WTC11 (cell line): ENCODE measurements around the gene RPS6KA5. TPM values are rescaled to one million over a fixed set of nuclear protein-coding genes. Genes with fewer than 3 reads are reported as not detected.

Experiments
- ATAC-seq: fragments of 200-7000 bp; cut with Tn5 transposase; 2 replicates; pipeline ENCODE4 v1.10.0; 2021; ENCODE audit warnings: mild to moderate bottlenecking, moderate library complexity
- CTCF ChIA-PET: fragments of 300-600 bp; sonication (Branson Sonifier 250); formaldehyde crosslinking; loops from one replicate; lab custom pipeline; 2021; ENCODE audit warnings: antibody characterized with exemption; lab: Charles Lee
- POLR2A ChIA-PET: fragments of 350-600 bp; sonication (Branson Sonifier 250); formaldehyde crosslinking; loops from one replicate; lab custom pipeline; 2021; ENCODE audit warnings: antibody characterized with exemption; lab: Charles Lee
- DNase-seq: peaks from one replicate; pipeline ENCODE4 v3.0.0; 2021; ENCODE audit warnings: low spot score
- H3K27ac Mint-ChIP-seq: 2 replicates; pipeline ENCODE4 v1.8.0; 2021; ENCODE audit warnings: mixed read lengths
- H3K27me3 Mint-ChIP-seq: 2 replicates; pipeline ENCODE4 v1.8.0; 2021; ENCODE audit warnings: low read depth, mild to moderate bottlenecking, moderate library complexity, mixed read lengths
- H3K36me3 Mint-ChIP-seq: 2 replicates; pipeline ENCODE4 v1.8.0; 2021; ENCODE audit warnings: mixed read lengths
- H3K4me1 Mint-ChIP-seq: 2 replicates; pipeline ENCODE4 v1.8.0; 2022; ENCODE audit warnings: mixed read lengths
- H3K4me3 Mint-ChIP-seq: 2 replicates; pipeline ENCODE4 v1.8.0; 2021; ENCODE audit warnings: mild to moderate bottlenecking, moderate library complexity, mixed read lengths
- H3K9me3 Mint-ChIP-seq: 2 replicates; pipeline ENCODE4 v1.8.0; 2021; ENCODE audit warnings: mixed read lengths
- ATF6 ChIP-seq: sonication (generic); formaldehyde crosslinking; IDR thresholded peaks from 2 replicates; pipeline ENCODE4 v1.8.1; 2023; ENCODE audit warnings: mild to moderate bottlenecking, missing genetic modification reagents
- CTCF ChIP-seq: fragments of 200-600 bp; IDR thresholded peaks from 2 replicates; pipeline ENCODE4 v1.8.0; 2022; ENCODE audit warnings: antibody characterized with exemption
- E2F1 ChIP-seq: sonication (generic); formaldehyde crosslinking; IDR thresholded peaks from 2 replicates; pipeline ENCODE4 v1.8.0; 2022; ENCODE audit warnings: mild to moderate bottlenecking, missing genetic modification reagents
- E2F5 ChIP-seq: sonication (generic); formaldehyde crosslinking; IDR thresholded peaks from 2 replicates; pipeline ENCODE4 v1.8.1; 2022; ENCODE audit warnings: mild to moderate bottlenecking, moderate library complexity, missing genetic modification reagents
- EMX1 ChIP-seq: fragments of 250-450 bp; sonication (Bioruptor Pico); IDR thresholded peaks from 2 replicates; pipeline ENCODE4 v1.8.0; 2021; ENCODE audit warnings: mild to moderate bottlenecking
- FOXP4 ChIP-seq: sonication (generic); formaldehyde crosslinking; IDR thresholded peaks from 2 replicates; pipeline ENCODE4 v1.8.0; 2022; ENCODE audit warnings: mild to moderate bottlenecking, missing genetic modification reagents
- GRHL2 ChIP-seq: fragments of 250-450 bp; sonication (Bioruptor Pico); IDR thresholded peaks from 2 replicates; pipeline ENCODE4 v1.8.0; 2022; ENCODE audit warnings: mild to moderate bottlenecking, moderate library complexity; ENCODE audit not compliant: insufficient replicate concordance, severe bottlenecking
- GTF2I ChIP-seq: fragments of 250-450 bp; sonication (Bioruptor Pico); conservative IDR thresholded peaks from 2 replicates; pipeline ENCODE4 v1.4.0; 2021; ENCODE audit warnings: mild to moderate bottlenecking
- JUN ChIP-seq: sonication (generic); formaldehyde crosslinking; IDR thresholded peaks from 2 replicates; pipeline ENCODE4 v1.8.0; 2023; ENCODE audit warnings: mild to moderate bottlenecking, missing genetic modification reagents
- MXD4 ChIP-seq: fragments of 250-450 bp; sonication (Bioruptor Pico); IDR thresholded peaks from 2 replicates; pipeline ENCODE4 v1.8.0; 2021; ENCODE audit warnings: mild to moderate bottlenecking, moderate library complexity, borderline replicate concordance
- MYBL2 ChIP-seq: sonication (generic); formaldehyde crosslinking; IDR thresholded peaks from 2 replicates; pipeline ENCODE4 v1.8.1; 2023; ENCODE audit warnings: mild to moderate bottlenecking, moderate library complexity, missing genetic modification reagents
- NFATC4 ChIP-seq: fragments of 250-450 bp; sonication (Bioruptor Pico); IDR thresholded peaks from 2 replicates; pipeline ENCODE4 v1.9.0; 2021; ENCODE audit warnings: mild to moderate bottlenecking
- NFE2L1 ChIP-seq: sonication (generic); formaldehyde crosslinking; IDR thresholded peaks from 2 replicates; pipeline ENCODE4 v1.8.1; 2023; ENCODE audit warnings: missing genetic modification reagents
- PRRX2 ChIP-seq: fragments of 250-450 bp; sonication (Bioruptor Pico); IDR thresholded peaks from 2 replicates; pipeline ENCODE4 v1.8.0; 2021; ENCODE audit warnings: mild to moderate bottlenecking
- RORB ChIP-seq: fragments of 250-450 bp; sonication (Bioruptor Pico); IDR thresholded peaks from 2 replicates; pipeline ENCODE4 v1.9.0; 2021; ENCODE audit warnings: mild to moderate bottlenecking
- SMAD4 ChIP-seq: sonication (generic); formaldehyde crosslinking; IDR thresholded peaks from 2 replicates; pipeline ENCODE4 v1.8.0; 2022; ENCODE audit warnings: mild to moderate bottlenecking, missing genetic modification reagents
- STAT6 ChIP-seq: sonication (generic); formaldehyde crosslinking; conservative IDR thresholded peaks from 2 replicates; pipeline ENCODE4 v1.8.1; 2023; ENCODE audit warnings: mild to moderate bottlenecking, low read depth, missing genetic modification reagents, moderate library complexity
- USF2 ChIP-seq: sonication (generic); formaldehyde crosslinking; IDR thresholded peaks from 2 replicates; pipeline ENCODE4 v1.8.1; 2023; ENCODE audit warnings: mild to moderate bottlenecking, missing genetic modification reagents, moderate library complexity
- ZBTB21 ChIP-seq: sonication (generic); formaldehyde crosslinking; IDR thresholded peaks from 2 replicates; pipeline ENCODE4 v1.8.1; 2023; ENCODE audit warnings: mild to moderate bottlenecking, missing genetic modification reagents, borderline replicate concordance
- ZMAT4 ChIP-seq: fragments of 250-450 bp; sonication (Bioruptor Pico); IDR thresholded peaks from 2 replicates; pipeline ENCODE4 v1.9.0; 2021; ENCODE audit warnings: mild to moderate bottlenecking
- ZNF317 ChIP-seq: sonication (generic); formaldehyde crosslinking; IDR thresholded peaks from 2 replicates; pipeline ENCODE4 v1.8.1; 2023; ENCODE audit warnings: low read depth, mild to moderate bottlenecking, moderate library complexity, missing genetic modification reagents, borderline replicate concordance
- ZNF671 ChIP-seq: fragments of 250-450 bp; sonication (Bioruptor Pico); IDR thresholded peaks from 2 replicates; pipeline ENCODE4 v1.8.0; 2021; ENCODE audit warnings: mild to moderate bottlenecking
- total RNA-seq: library from RNA; stranded (reverse); gene quantifications from 3 replicates; pipeline ENCODE4 v1.2.3, GENCODE V29; 2021

RPS6KA5 gene
- total RNA-seq, 1 experiment from 2014 or later = 5.2 TPM

- Mint-ChIP-seq H3K4me1 (no peaks in the 10 kb centered on the region), H3K27ac (no peak overlapping the region), H3K4me3 (no peak overlapping the region), H3K27me3 (no peaks in the 10 kb centered on the region), H3K9me3 (no peaks in the 10 kb centered on the region), H3K36me3 (no peaks in the 10 kb centered on the region)
- CTCF ChIA-PET = no interaction called here
- ATAC-seq (no peak), DNase-seq (no peak)
- no peak for TF ChIP-seq ZBTB21
- no peak for TF ChIP-seq E2F5 (CRISPR knock-in tag)
- no peak for TF ChIP-seq MYBL2 (CRISPR knock-in tag)
- no peak for TF ChIP-seq SMAD4 (CRISPR knock-in tag)
- TF ChIP-seq JUN (CRISPR knock-in tag) = no peak
- no peak for TF ChIP-seq GTF2I
- no peak for TF ChIP-seq MXD4 (CRISPR knock-in tag)
- no peak for TF ChIP-seq ZNF671 (CRISPR knock-in tag)
- TF ChIP-seq E2F1 (CRISPR knock-in tag) = no peak
- no peak for TF ChIP-seq GRHL2 (CRISPR knock-in tag)
- TF ChIP-seq RORB (CRISPR knock-in tag) = no peak
- no peak for TF ChIP-seq NFE2L1 (CRISPR knock-in tag)
- POLR2A ChIA-PET = no interaction called here
These were observed 50.3 kb downstream of the RPS6KA5 start for GRCh38 chr14:91010153-91010533.

GRCh38 chr14:91009501-91010152 lies 50.8 kb downstream of the RPS6KA5 start:
- no peak for ATAC-seq
- CTCF ChIA-PET = no interaction called here
- Mint-ChIP-seq H3K4me3 (no peak overlapping the region), H3K27ac (no peak overlapping the region), H3K4me1 (no peaks in the 10 kb centered on the region), H3K9me3 (no peaks in the 10 kb centered on the region), H3K27me3 (no peaks in the 10 kb centered on the region), H3K36me3 (no peaks in the 10 kb centered on the region)
- TF ChIP-seq PRRX2 (CRISPR knock-in tag) = no peak
- TF ChIP-seq CTCF = no peak
- no peak for TF ChIP-seq USF2 (CRISPR knock-in tag)
- no peak for TF ChIP-seq ZNF317
- TF ChIP-seq EMX1 (CRISPR knock-in tag) = no peak
- TF ChIP-seq ZMAT4 (CRISPR knock-in tag) = no peak
- no peak for TF ChIP-seq STAT6 (CRISPR knock-in tag)
- no peak for TF ChIP-seq NFATC4 (CRISPR knock-in tag)
- TF ChIP-seq FOXP4 (CRISPR knock-in tag) = no peak
- TF ChIP-seq E2F5 (CRISPR knock-in tag) = no peak
- no peak for TF ChIP-seq ATF6 (CRISPR knock-in tag)
- POLR2A ChIA-PET = interaction anchor here (0.6 kb wide), 1 partner anchor 13 kb away, joined by 3 read pairs; no protein-coding TSS in a partner anchor
- no peak for DNase-seq
